Mesendoderm (in vitro differentiated cells): ENCODE results near the gene THBD.

Experiments
- DNase-seq: peaks from one replicate; pipeline ENCODE4 v3.0.0; 2013
- H2AK5ac ChIP-seq: 2 replicates; pipeline ENCODE4 v1.6.1; 2013; ENCODE audit warnings: low read length, inconsistent platforms
- H2BK120ac ChIP-seq: 2 replicates; pipeline ENCODE4 v1.6.1; 2013; ENCODE audit warnings: low read depth, mild to moderate bottlenecking, low read length, moderate library complexity, mixed read lengths
- H2BK15ac ChIP-seq: replicated peaks from 2 replicates; pipeline ENCODE4 v1.6.1; 2013; ENCODE audit warnings: low read depth, mild to moderate bottlenecking, moderate library complexity
- H2BK5ac ChIP-seq: 2 replicates; pipeline ENCODE4 v1.6.1; 2013; ENCODE audit warnings: low read length, inconsistent platforms
- H3K18ac ChIP-seq: 2 replicates; pipeline ENCODE4 v1.6.1; 2013; ENCODE audit warnings: mild to moderate bottlenecking, low read length, mixed read lengths
- H3K23ac ChIP-seq: one replicate; pipeline ENCODE4 v1.6.1; 2013; ENCODE audit warnings: low read length
- H3K27ac ChIP-seq: 2 replicates; pipeline ENCODE4 v1.5.1; 2013; ENCODE audit warnings: low read depth, mild to moderate bottlenecking, inconsistent platforms, low read length, moderate library complexity
- H3K27me3 ChIP-seq: 2 replicates; pipeline ENCODE4 v1.6.1; 2013; ENCODE audit warnings: low read length, control low read depth, mild to moderate bottlenecking, inconsistent platforms; ENCODE audit not compliant: insufficient read depth, poor library complexity
- H3K36me3 ChIP-seq: 2 replicates; pipeline ENCODE4 v1.6.1; 2013; ENCODE audit warnings: low read length, inconsistent platforms; ENCODE audit not compliant: control insufficient read depth, insufficient read depth
- H3K4ac ChIP-seq: one replicate; pipeline ENCODE4 v1.6.1; 2013; ENCODE audit warnings: low read depth, mild to moderate bottlenecking, low read length, moderate library complexity
- H3K4me1 ChIP-seq: 2 replicates; pipeline ENCODE4 v1.6.1; 2013; ENCODE audit warnings: low read depth, low read length, inconsistent platforms; ENCODE audit not compliant: control insufficient read depth
- H3K4me2 ChIP-seq: 2 replicates; pipeline ENCODE4 v1.6.1; 2013; ENCODE audit warnings: low read length
- H3K4me3 ChIP-seq: 2 replicates; pipeline ENCODE4 v1.5.1; 2013; ENCODE audit warnings: mild to moderate bottlenecking, low read length
- H3K56ac ChIP-seq: one replicate; pipeline ENCODE4 v1.6.1; 2013; ENCODE audit warnings: low read length
- H3K79me1 ChIP-seq: 2 replicates; pipeline ENCODE4 v1.6.1; 2013; ENCODE audit warnings: low read length, inconsistent platforms
- H3K79me2 ChIP-seq: 2 replicates; pipeline ENCODE4 v1.6.1; 2013; ENCODE audit warnings: mild to moderate bottlenecking, low read length; ENCODE audit not compliant: control insufficient read depth, insufficient read depth
- H3K9ac ChIP-seq: 2 replicates; pipeline ENCODE4 v1.6.1; 2013; ENCODE audit warnings: low read length, inconsistent platforms
- H4K5ac ChIP-seq: one replicate; pipeline ENCODE4 v1.6.1; 2013; ENCODE audit warnings: low read length
- H4K8ac ChIP-seq: one replicate; pipeline ENCODE4 v1.6.1; 2013; ENCODE audit warnings: low read depth, mild to moderate bottlenecking, control low read depth, low read length, moderate library complexity
- WGBS: extraction: QIAGEN DNeasy Blood & Tissue Kit; methylation state at CpG from one replicate; pipeline ENCODE4 v1.1.7; 2013; ENCODE audit warnings: low lambda C conversion rate, missing lambda C conversion rate; ENCODE audit not compliant: insufficient coverage; ENCODE audit errors: extremely low coverage; 5-methylcytosine and 5-hydroxymethylcytosine counted together

The THBD gene

GRCh38 chr20:23018941-23019340 is 30.5 kb downstream of the THBD start:
- Histone ChIP-seq H3K4me2 (no peak overlapping the region), H3K4me1 (no peaks in the 10 kb centered on the region), H3K36me3 (no peaks in the 10 kb centered on the region), H2BK5ac (no peak overlapping the region), H2AK5ac (no peak overlapping the region), H4K5ac (no peak overlapping the region), H3K9ac (no peak overlapping the region), H3K79me1 (no peaks in the 10 kb centered on the region), H3K23ac (no peak overlapping the region), H3K4me3 (no peak overlapping the region), H3K4ac (no peak overlapping the region), H2BK15ac (no peak overlapping the region), H3K56ac (no peak overlapping the region), H3K27ac (no peak overlapping the region), H3K79me2 (no peaks in the 10 kb centered on the region), H4K8ac (no peak overlapping the region), H2BK120ac (no peak overlapping the region), H3K18ac (no peak overlapping the region), H3K27me3 (no peaks in the 10 kb centered on the region)
- no CpG with 5 or more reads among the region's 11 CpGs for WGBS
- DNase-seq: no peak

- no peaks in the 10 kb centered on the region for H3K36me3 ChIP-seq
- H4K8ac ChIP-seq: no peak overlapping the region
- no peaks in the 10 kb centered on the region for H3K4me1 ChIP-seq
- no peak overlapping the region for H3K18ac ChIP-seq
- H3K56ac ChIP-seq: no peak overlapping the region
- no peaks in the 10 kb centered on the region for H3K79me1 ChIP-seq
- no peaks in the 10 kb centered on the region for H3K27me3 ChIP-seq
- no peak for DNase-seq
- H2AK5ac ChIP-seq: no peak overlapping the region
- H4K5ac ChIP-seq: no peak overlapping the region
- no peak overlapping the region for H3K4ac ChIP-seq
- no peak overlapping the region for H2BK5ac ChIP-seq
- no peak overlapping the region for H2BK120ac ChIP-seq
- H2BK15ac ChIP-seq: no peak overlapping the region
- H3K4me3 ChIP-seq: no peak overlapping the region
- H3K4me2 ChIP-seq: no peak overlapping the region
- H3K79me2 ChIP-seq: no peaks in the 10 kb centered on the region
- H3K9ac ChIP-seq: no peak overlapping the region
- H3K23ac ChIP-seq: no peak overlapping the region
- no peak overlapping the region for H3K27ac ChIP-seq
Measured at GRCh38 chr20:23018432-23018831, 31.0 kb downstream of the THBD start.

- H4K5ac ChIP-seq: no peak overlapping the region
- no peaks in the 10 kb centered on the region for H3K79me1 ChIP-seq
- H2BK5ac ChIP-seq: no peak overlapping the region
- no peak overlapping the region for H3K18ac ChIP-seq
- H3K36me3 ChIP-seq: no peaks in the 10 kb centered on the region
- no peak overlapping the region for H2BK120ac ChIP-seq
- whole genome bisulfite sequencing: no CpG with 5 or more reads among the region's 2 CpGs
- no peak overlapping the region for H2BK15ac ChIP-seq
- no peak overlapping the region for H3K27ac ChIP-seq
- no peaks in the 10 kb centered on the region for H3K27me3 ChIP-seq
- no peaks in the 10 kb centered on the region for H3K79me2 ChIP-seq
- no peak overlapping the region for H2AK5ac ChIP-seq
- H3K4me2 ChIP-seq: no peak overlapping the region
- no peak overlapping the region for H4K8ac ChIP-seq
- no peak overlapping the region for H3K56ac ChIP-seq
- H3K4me1 ChIP-seq: no peaks in the 10 kb centered on the region
- DNase-seq: no peak
- H3K9ac ChIP-seq: no peak overlapping the region
- no peak overlapping the region for H3K4me3 ChIP-seq
- no peak overlapping the region for H3K4ac ChIP-seq
- no peak overlapping the region for H3K23ac ChIP-seq
Measured at GRCh38 chr20:23017516-23017915, 32.0 kb downstream of the THBD start.

GRCh38 chr20:23013429-23013828 is 36.0 kb downstream of the THBD start:
- H3K23ac ChIP-seq: no peak overlapping the region
- H3K36me3 ChIP-seq: no peaks in the 10 kb centered on the region
- H3K79me2 ChIP-seq: no peaks in the 10 kb centered on the region
- no peak overlapping the region for H2BK120ac ChIP-seq
- H3K18ac ChIP-seq: no peak overlapping the region
- no peak overlapping the region for H4K8ac ChIP-seq
- H3K4me2 ChIP-seq: no peak overlapping the region
- H3K27me3 ChIP-seq: no peaks in the 10 kb centered on the region
- WGBS: no CpG with 5 or more reads among the region's 5 CpGs
- no peak overlapping the region for H3K4ac ChIP-seq
- no peak for DNase-seq
- H2BK5ac ChIP-seq: no peak overlapping the region
- H2BK15ac ChIP-seq: no peak overlapping the region
- H3K79me1 ChIP-seq: no peaks in the 10 kb centered on the region
- H4K5ac ChIP-seq: no peak overlapping the region
- H3K56ac ChIP-seq: no peak overlapping the region
- H3K9ac ChIP-seq: no peak overlapping the region
- no peaks in the 10 kb centered on the region for H3K4me1 ChIP-seq
- no peak overlapping the region for H3K27ac ChIP-seq
- H3K4me3 ChIP-seq: no peak overlapping the region
- H2AK5ac ChIP-seq: no peak overlapping the region

- no peaks in the 10 kb centered on the region for H3K4me1 ChIP-seq
- H2BK5ac ChIP-seq: no peak overlapping the region
- H3K79me2 ChIP-seq: no peaks in the 10 kb centered on the region
- no peak overlapping the region for H4K8ac ChIP-seq
- no peak overlapping the region for H3K4me2 ChIP-seq
- H3K9ac ChIP-seq: no peak overlapping the region
- no peaks in the 10 kb centered on the region for H3K79me1 ChIP-seq
- H2BK120ac ChIP-seq: no peak overlapping the region
- WGBS: no CpG with 5 or more reads among the region's 11 CpGs
- no peak overlapping the region for H3K18ac ChIP-seq
- no peak overlapping the region for H3K4ac ChIP-seq
- no peak overlapping the region for H2BK15ac ChIP-seq
- H3K4me3 ChIP-seq: no peak overlapping the region
- no peak overlapping the region for H3K27ac ChIP-seq
- H2AK5ac ChIP-seq: no peak overlapping the region
- no peak for DNase-seq
- no peaks in the 10 kb centered on the region for H3K36me3 ChIP-seq
- H3K56ac ChIP-seq: no peak overlapping the region
- H3K27me3 ChIP-seq: no peaks in the 10 kb centered on the region
- H4K5ac ChIP-seq: no peak overlapping the region
- H3K23ac ChIP-seq: no peak overlapping the region
Measured at GRCh38 chr20:23011008-23011721, 38.3 kb downstream of the THBD start.

DNA sequence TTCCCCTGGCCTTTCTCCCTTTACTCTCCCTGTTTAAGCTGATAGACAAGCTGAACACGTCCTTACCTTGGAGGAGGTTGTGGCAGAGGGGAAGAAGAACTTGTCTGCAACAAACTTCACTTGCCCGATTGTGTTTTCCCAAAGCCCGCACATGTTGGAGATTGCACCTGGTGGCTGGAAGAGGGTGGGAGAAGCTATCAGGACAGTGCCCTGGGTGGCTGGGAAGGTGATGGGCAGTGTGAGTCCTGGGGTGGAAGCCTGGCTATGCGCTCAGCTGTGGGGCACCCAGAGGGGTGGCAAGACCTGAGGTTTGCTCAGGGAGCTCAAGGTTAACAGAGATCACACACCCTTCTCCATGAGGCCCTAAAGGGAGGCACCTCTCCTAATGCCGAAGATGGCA is 39.4 kb downstream of the THBD start:
- Histone ChIP-seq H3K27me3 (no peaks in the 10 kb centered on the region), H3K79me1 (no peaks in the 10 kb centered on the region), H3K27ac (no peak overlapping the region), H3K36me3 (no peaks in the 10 kb centered on the region), H2AK5ac (no peak overlapping the region), H3K4me2 (no peak overlapping the region), H3K23ac (no peak overlapping the region), H3K4me1 (no peaks in the 10 kb centered on the region), H2BK5ac (no peak overlapping the region), H2BK120ac (no peak overlapping the region), H3K79me2 (no peaks in the 10 kb centered on the region), H3K4ac (no peak overlapping the region), H4K8ac (no peak overlapping the region), H3K4me3 (no peak overlapping the region), H3K9ac (no peak overlapping the region), H3K56ac (no peak overlapping the region), H4K5ac (no peak overlapping the region), H3K18ac (no peak overlapping the region), H2BK15ac (no peak overlapping the region)
- no CpG with 5 or more reads among the region's 5 CpGs for WGBS
- no peak for DNase-seq
